NCI-H82 treated with DMSO at 0.1 percent for 48 hours (cell line): Measurements from ENCODE around the gene VAV3.
A peak's percentile ranks its signal among the peaks of the same experiment; 100 is the strongest.

ENCODE experiments used
- DNase-seq: peaks from one replicate; lab custom pipeline; 2025; ENCODE audit not compliant: unreplicated experiment; lab: John Stamatoyannopoulos, UW

VAV3 gene

DNA sequence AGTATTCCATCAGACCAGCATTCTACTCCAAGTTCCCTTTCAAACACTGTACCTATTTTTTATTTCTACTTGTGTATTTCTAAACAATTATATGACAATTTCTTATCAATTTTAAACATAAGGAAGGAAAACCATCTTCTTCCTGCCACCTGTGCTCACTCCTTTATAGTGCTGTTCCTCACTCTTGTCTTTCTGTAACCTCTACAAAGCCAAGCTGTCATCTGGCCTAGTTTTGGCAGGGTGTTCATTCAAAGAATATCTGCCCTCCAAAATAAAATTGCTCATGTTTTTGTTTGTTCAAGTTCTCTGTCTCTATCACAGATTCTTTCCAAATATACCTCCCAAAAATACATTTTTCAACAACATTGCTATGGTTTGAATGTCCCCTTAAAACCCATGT lies 360.2 kb downstream of the VAV3 start:
- DNase-seq: no peak

DNA sequence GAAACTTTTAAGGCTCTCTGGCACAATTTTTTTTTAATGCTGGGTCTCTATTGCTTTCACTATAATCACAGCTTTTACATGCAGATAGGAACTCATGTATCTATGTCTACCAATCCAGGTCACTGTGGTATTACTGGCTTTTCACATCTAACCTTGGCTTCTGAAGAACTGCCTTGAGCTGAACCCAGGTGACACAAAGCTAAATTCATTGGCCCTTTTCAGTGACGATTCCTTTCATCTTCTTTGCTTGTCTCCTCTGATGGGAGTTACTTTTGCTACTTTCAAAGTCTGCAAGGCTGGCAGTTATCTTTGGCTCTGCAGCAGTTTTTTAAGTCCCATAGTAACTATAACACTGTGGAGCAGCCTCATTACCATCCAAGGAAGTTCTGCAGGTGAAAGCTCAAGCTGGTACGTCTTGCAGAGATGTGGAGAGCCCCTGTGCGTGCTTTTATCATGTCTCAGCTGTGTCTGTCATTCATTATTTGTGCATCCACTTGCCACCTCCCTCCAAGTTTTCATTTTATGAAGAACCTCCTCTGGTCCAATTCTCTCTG lies 364.3 kb downstream of the VAV3 start:
- DNase-seq: no peak

DNA sequence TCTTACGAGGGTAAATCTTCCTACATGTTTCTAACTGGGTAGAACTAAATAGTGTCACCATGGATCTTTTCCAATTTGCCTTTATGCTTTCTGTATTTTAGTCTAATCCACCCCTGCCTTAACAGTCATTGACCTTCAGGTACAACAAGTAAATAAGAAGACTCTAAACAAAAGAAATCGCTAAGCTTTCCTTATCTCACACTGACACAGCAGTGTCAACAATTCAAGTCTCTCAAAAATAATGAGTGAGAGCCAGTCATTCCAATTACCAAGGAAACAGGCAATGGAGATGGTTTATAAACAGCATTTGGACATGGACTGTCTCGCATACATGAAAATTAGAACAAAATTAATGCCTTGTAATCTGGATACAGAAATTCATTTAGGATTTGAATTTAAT lies 365.8 kb downstream of the VAV3 start:
- no peak for DNase-seq

DNA sequence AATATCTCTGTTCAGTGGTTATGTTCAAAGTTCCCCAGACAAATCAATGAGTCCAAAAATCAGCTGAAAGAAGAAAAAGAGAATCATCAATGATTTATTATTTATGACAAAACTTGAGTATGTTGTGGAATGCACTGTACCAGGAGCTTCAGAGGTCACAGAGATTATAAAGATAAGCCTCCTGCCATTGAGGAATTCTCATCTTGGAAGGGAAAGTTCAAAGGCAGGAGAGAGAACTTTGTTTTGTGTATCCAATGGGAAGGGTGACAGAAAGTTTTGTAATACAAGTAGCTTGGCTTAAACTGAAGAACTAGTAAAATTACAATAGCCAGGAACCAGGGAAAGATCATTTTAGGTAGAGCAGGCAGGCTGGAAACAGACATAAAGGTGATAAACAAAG lies 367.7 kb downstream of the VAV3 start:
- no peak for DNase-seq

DNA sequence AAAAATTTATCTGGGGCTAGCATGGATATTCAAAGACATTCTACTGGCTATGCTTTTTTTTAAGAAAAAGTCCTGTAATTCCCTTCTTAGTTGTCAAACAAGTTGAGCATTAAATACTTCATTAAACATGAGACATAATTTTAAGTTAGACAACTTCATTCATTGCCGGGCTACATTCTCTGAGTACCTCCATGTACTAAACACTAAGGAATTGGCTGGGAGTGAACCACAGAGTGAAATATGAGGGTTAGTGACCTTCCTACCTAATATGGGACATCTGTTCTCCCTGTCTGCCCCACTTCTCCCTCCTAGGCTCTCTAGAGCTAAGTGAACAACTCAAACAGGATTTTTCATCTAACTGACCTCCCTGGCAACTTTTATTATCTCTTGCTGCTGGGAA lies 370.4 kb downstream of the VAV3 start:
- no peak for DNase-seq

DNA sequence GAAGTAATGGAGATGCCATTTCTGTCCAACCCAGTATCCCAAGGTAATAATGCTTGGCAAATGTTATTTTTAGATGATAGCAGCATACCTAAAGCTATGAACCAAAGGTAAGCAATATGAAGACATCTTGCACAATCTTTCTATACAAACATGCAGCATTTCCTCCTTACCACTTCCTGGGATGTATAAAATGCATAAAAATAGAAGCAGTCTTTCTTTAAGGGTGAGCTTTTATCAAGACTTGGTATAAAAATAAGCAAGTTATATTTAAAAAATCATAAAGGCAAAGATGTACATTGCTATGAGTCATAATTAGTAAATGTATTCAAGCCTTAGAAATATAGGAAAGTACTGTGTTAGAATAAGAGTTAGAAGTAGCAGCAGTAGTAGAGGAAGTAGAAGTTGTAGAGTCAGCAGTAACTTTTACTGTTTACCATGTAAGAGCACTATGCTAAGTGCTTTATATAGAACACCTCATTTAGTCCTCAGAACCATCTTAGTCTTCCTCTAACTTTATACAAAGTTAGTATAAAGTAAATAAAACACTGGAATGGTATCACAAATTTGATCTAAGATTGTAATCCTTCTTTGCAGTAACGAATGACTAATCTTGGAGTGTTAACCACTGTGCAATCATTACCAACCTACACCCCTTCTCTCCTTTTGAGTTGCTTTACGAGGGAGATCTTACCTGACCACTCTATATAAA lies 371.3 kb downstream of the VAV3 start:
- DNase-seq: no peak

DNA sequence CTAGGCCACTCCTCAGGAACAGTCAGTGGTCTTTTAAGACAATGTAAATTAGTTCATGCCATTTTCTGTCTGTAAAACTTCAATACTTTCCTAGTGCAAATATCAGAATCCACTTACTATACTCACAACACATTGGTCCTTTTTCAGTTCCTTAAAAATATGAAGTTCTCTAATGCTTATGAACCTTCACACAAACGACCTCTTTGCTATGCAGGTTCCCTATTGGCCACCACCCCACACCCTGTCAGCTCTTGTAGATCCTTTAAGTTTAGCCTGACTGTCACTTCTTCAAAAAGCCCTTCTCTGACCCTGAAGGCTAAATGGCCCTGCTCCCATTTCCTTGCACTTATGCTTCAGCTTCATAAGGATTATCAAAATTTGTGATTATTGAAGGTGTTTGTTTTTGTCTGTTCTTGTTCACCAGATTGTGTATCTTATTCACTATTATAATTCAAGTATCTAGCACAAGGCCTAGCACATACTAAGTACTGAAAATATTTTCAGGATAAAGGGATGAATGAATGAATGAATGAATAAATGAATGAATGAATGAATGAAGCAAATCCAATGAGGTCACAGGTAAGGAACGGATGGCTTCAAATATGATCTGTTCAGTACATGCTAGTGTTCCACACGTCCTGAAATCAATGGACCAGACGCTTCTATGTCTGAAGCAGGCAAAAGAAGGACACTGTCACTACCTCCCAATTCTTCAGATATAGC lies 373.9 kb downstream of the VAV3 start:
- no peak for DNase-seq

DNA sequence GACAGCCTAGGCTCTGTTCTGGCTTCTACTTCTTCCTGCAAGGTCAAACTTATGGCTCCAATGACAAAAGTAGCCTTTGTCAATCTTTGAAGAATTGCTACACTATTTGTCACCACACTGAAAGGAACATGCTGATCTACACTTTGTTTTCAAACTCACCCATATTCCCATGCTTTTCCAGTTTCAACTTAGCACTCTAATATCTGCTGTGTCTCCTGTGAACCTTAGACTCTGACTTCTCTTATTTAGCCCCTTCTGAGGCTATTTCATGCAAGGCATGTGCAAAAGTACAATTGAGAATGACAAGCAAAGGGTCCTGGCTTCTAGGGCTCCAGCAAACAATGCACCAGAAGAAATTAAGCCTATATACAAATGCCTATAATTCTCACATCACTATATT lies 374.9 kb downstream of the VAV3 start:
- DNase-seq: no peak

DNA sequence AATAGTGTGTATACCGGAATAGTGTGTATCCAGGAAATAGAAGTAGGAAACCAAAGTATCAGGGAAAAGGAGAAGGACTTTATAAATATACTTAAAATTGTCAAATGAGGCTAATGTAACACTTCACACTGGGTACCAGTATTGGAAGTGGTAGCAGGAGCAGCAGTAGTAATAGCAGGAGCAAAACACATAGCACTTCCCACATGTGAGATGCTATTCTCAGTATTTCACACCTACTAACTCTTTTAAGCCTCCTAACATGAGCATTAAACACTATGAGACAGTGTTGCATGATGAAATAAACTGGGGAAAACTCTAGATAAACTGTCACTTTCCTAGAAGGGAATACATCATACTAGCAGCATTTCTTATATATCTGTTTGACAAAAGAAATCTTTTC lies 376.7 kb downstream of the VAV3 start:
- DNase-seq: no peak

DNA sequence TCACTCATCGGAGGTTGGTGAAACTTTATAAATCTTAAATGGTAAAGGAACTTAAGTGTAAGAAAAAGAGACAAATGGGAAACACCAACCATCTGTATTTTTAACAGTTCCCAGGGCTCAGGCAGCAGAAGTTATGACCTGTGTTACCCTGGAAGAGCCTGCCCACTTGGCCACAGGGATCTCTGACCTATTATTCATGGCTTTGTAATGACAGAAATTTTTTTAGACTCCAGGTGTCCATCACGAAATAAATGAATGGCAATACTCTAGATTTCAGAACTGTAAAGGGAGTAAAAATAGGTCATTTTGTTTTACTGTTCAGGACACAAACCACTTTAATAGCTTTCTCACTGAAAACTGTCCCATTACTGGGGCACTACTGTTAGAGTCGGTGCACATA lies 389.8 kb downstream of the VAV3 start:
- DNase-seq: no peak

DNA sequence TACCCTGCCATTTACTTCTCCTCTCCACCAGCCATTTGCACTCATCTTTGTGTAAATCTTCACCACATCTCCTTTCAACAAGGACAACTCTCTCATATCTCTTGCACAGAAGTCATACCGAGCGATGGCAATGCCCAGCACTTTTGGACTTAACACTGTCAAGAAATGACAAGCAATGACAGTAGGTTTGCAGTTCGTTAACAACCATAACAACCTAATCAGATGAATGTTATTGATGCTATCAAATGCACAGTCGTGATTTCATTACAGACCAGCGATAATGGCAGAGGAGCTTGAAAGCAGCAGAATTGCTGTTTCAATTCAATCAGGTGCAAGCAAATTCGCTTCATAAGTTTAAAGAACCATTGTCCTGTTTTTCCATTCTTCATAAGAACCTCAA lies 390.9 kb downstream of the VAV3 start:
- no peak for DNase-seq

DNA sequence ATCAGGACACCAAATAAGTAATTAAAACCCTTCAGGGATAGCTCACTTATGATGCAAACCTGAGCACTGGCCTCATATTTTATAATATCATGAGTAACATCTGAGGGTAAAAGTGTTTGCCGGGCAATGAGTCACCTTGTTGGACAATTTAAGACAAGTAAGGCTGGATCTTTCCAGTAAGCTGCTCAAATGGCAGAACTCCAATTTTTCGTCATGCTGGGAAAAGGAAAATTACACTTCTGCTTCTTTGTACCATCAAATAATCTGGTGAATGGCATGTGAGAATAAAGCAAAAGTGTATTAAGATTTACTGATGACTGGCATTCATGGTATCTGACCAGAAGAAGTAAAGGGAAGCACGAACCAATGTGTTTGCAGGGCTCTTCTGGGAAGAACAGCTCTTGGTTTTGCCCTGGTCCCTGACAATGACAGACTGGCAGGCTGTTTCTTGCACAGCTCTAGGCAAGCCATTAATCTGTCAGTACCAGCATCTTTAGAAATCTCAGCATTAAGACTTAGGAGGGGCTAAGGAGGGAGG lies 392.2 kb downstream of the VAV3 start:
- peak; percentile 9 for DNase-seq

DNA sequence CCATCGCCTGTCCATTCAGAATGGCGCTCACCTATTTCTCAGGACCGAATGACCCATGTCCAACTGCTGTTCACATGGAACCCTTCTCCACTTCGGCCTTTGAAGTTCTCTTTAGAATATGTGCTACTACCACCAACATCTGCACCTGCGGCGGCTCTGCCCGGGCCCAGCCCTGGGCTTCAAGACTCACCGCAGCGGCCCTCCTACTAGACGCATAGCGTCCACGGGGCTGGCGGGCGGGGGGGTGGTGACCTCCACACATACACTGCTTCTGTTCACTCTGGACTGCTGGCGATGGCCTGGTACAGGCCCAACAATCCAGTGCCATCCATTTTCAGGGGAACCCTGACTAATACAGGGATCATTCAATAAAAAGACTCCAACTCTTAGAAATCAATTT lies 394.2 kb downstream of the VAV3 start:
- DNase-seq: no peak

DNA sequence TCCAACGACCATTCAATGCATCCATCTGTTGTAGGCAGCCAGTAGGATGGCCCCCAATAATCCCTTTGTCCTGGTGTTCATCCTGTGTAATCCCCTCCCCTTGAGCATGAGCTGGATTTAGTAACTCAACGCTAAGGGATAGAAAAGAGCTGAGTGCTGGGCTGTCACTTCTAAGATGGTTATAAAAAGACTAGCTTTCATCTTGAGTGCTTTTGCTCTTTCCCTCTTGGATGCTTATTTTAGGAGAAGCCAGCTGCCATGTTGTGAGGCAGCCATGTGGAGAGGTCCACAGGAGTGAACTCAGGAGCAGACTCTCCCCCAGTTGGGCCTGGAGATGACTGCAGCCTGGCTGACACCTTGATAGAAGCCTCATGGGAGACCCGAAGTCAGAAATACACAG lies 401.5 kb downstream of the VAV3 start:
- DNase-seq: peak; percentile 94

DNA sequence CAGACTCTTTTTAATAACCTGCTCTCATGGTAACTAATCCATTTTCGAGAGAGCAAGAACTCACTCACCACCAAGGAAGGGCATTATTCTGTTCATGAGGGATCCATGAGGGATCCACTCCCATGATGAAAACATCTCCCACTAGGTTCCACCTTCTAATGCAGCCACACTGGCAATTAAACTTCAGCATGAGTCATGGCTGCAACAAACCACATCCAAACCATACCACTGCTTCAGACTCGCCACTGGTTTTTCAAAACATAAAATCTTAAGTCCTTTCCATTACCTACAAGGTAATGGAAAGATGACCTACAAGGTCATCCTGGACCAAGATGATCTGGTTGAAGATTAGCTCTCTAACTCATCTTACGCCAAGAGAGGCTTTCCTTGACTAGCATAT lies 405.1 kb downstream of the VAV3 start:
- no peak for DNase-seq

DNA sequence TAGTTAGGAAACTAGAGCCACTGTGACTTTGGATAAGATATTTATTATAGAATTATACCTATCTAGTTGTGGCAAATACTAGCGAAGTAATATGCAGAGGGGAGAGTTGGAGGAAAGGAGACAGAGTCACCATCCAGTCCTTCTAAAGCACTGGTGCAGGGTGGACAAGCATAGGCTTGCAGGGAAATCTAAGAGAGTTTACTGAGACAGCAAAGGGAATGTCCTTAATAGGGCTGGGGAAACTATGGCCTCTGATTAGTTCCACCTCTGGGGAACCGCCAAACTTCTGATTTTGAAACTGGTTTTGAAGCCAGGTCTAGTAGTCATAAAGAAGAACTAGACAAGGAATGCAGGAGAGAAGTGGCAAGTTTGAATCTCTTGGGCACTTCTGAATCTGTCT lies 407.9 kb downstream of the VAV3 start:
- no peak for DNase-seq

DNA sequence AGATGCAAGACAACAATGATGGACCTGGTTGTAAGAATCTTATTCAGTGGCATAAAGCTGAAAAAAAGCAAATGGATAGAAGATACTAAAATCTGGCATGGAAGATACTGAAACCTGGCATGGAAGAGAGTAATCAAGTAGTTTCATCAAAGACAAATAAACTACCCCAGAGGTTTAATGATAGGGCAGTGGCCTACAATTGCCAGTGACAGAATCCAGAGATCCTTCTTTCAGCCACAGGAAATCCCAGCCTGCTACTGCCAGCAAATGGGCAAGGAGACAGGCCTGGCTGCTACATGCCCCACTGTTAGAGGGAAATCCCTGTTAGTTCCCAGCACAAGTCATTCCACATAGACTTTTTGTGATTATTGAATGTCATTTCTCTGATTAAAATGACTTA lies 409.4 kb downstream of the VAV3 start:
- no peak for DNase-seq

DNA sequence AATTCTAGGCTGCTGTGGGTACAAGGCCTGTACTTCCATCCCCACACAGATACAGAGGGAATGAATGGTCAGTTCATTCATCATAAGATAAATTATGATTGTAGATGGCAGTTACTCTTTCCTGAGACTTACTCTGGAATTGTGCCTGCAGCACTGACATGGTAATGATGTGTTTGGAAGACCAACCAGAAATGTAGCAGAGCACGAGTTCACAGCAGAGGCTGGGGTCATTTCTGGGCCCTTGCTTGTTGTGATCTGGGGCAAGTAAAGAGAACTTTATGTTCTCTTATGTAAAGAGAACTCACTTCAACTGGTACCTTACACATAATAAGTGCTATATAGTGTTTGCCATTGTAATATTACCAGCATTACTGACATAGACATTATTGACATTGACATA lies 412.2 kb downstream of the VAV3 start:
- DNase-seq: no peak

DNA sequence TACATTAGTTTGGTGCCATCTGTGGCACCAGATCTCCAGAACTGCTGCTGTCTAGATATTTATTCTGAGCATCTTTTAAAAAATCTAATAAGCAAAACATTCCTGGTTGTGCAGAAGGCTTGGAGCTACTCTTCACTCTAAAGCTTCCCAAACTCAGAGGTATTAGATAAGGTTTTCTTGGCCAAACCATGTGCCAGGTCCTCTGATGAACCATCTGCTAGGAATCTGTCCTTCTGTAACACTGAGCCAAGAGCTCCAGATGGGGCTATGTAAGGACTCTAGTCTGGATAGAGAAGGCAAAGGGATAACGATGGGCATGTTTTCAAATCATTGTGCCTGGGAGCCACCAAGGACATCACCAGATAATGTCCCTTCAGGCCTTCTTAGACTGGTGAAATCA lies 413.5 kb downstream of the VAV3 start:
- no peak for DNase-seq

DNA sequence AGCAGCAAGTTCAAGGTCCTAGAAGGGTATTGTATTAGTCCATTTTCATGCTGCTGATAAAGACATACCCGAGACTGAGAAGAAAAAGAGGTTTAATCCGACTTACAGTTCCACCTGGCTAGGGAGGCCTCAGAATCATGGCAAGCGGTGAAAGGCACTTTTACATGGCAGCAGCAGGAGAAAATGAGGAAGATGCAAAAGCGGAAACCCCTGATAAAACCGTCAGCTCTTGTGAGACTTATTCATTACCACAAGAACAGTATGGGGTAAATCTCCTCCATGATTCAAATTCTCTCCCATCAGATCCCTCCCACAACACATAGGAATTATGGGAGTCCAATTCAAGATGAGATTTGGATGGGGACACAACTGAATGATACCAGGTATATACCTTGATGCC lies 414.6 kb downstream of the VAV3 start:
- DNase-seq: no peak

DNA sequence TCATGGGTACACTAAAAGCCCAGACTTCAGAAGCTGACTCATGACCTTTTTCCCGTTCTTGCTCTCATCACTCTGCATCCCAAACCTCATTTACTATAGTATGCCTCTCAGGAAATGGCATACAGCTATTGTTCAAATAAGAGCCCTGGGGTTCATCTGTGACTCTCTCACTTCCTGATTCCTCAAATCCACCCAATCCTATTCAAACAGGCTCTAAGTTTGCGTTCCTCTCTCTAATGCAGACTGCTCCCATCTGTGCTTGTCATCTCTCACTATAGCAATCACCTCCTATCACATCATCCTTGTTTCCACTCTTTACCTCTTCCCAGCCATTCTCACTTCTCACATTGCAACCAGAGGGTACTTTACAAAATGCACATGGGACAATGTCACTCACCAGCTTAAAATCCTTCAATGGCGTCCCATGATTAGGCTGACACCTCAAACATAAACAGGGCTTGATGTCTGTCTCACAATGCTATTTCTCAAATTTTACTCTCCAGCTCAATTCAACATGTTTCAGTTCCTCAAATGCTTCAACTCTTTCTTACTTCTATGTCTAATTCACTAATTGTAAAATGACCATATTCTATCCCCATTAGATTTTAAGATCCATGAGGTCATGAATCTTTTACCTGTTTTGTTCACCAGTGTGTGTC lies 415.7 kb downstream of the VAV3 start:
- DNase-seq: no peak

DNA sequence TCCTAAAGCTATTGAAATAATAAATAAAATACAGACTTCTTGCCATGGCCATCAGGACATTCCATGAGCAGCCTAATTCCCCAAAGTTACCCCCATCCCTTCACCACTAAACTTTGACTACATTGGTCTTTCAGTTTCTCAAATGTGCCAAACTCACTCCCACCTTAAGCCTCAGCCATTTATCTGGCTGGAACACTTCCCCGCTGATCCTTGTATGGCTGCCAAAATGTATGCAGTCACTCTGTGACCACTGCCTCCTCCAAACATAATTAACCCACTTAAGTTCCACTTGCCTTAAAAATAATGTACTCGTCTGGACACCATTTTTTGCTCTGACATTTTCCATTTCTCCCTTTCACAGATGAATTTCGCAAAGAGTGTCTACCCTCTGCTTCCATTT lies 416.7 kb downstream of the VAV3 start:
- no peak for DNase-seq
